Natural killer cell (primary cell): Measurements from ENCODE around the gene SHB. TPM values are rescaled to one million over a fixed set of nuclear protein-coding genes. Genes with fewer than 3 reads are reported as not detected.

Experiments
- ATAC-seq, 3 donors: fragments of 150-1000 bp in 2 of 3; fragments of 200-7000 bp in 1 of 3; cut with Tn5 transposase; 1 replicate in 1 of 3; 2 replicates in 2 of 3; pipeline ENCODE4 v1.10.0; 2021; ENCODE audit warnings: mild to moderate bottlenecking in 2 of 3, moderate library complexity in 2 of 3
- DNase-seq, 2 donors: peaks; one replicate each; pipeline versions ENCODE4 v3.0.0 to v3.0.0-alpha.2; 2013 to 2021; ENCODE audit warnings: mixed read lengths in 1 of 2
- H3K27ac ChIP-seq: one replicate; pipeline ENCODE4 v1.5.1; 2013; ENCODE audit warnings: mild to moderate bottlenecking, low read length
- H3K27me3 ChIP-seq: one replicate; pipeline ENCODE4 v1.6.1; 2013; ENCODE audit warnings: low read length; ENCODE audit not compliant: control insufficient read depth, insufficient read depth
- H3K36me3 ChIP-seq: one replicate; pipeline ENCODE4 v1.6.1; 2013; ENCODE audit warnings: low read length; ENCODE audit not compliant: control insufficient read depth, insufficient read depth
- H3K4me1 ChIP-seq: one replicate; pipeline ENCODE4 v1.6.1; 2013; ENCODE audit warnings: low read length; ENCODE audit not compliant: control insufficient read depth, insufficient read depth
- H3K4me3 ChIP-seq: one replicate; pipeline ENCODE4 v1.5.1; 2013; ENCODE audit warnings: low read length
- H3K9me3 ChIP-seq: one replicate; pipeline ENCODE4 v1.6.1; 2013; ENCODE audit warnings: low read length; ENCODE audit not compliant: control insufficient read depth, insufficient read depth
- H3K27ac Mint-ChIP-seq, 2 donors: one replicate each; pipeline ENCODE4 v1.8.0; 2022; ENCODE audit warnings: mild to moderate bottlenecking in 2 of 2, mixed read lengths in 2 of 2, moderate library complexity in 1 of 2
- H3K27me3 Mint-ChIP-seq, 2 donors: one replicate each; pipeline ENCODE4 v1.8.0; 2022; ENCODE audit warnings: low read depth in 2 of 2, mixed read lengths in 2 of 2
- H3K36me3 Mint-ChIP-seq: one replicate; pipeline ENCODE4 v1.8.0; 2022; ENCODE audit warnings: mixed read lengths
- H3K4me1 Mint-ChIP-seq, 2 donors: one replicate each; pipeline ENCODE4 v1.8.0; 2022; ENCODE audit warnings: mixed read lengths in 2 of 2
- H3K4me3 Mint-ChIP-seq: one replicate; pipeline ENCODE4 v1.8.0; 2022; ENCODE audit warnings: mild to moderate bottlenecking, moderate library complexity, mixed read lengths
- H3K9me3 Mint-ChIP-seq, 2 donors: one replicate each; pipeline ENCODE4 v1.8.0; 2022; ENCODE audit warnings: mixed read lengths in 2 of 2
- WGBS: methylation state at CpG from one replicate; pipeline ENCODE4 v1.1.7; 2013; ENCODE audit warnings: missing lambda C conversion rate; ENCODE audit not compliant: insufficient coverage; 5-methylcytosine and 5-hydroxymethylcytosine counted together
- intact Hi-C: fragments of 100-400 bp; cut with micrococcal nuclease; formaldehyde crosslinking; loops from one replicate; pipeline ENCODE4 v1.14.2; 2022
- total RNA-seq, 4 donors: library from RNA; stranded (reverse); fragments of 120-200 nt in 1 of 4; gene quantifications; one replicate each; pipeline versions ENCODE4 v1.2.3 to v1.2.4, GENCODE V29; 2013 to 2022
- TF ChIP-seq, protein P1 (sequence below): fragments of 200-600 bp; IDR thresholded peaks from one replicate; pipeline ENCODE4 v1.8.0; 2022; ENCODE audit warnings: antibody characterized with exemption

SHB gene
- total RNA-seq, 3 donors from 2014 or later (not counting 1 experiment from before 2014, with no cell fraction given): 2.7 to 7.1 (median 2.9) TPM

DNA sequence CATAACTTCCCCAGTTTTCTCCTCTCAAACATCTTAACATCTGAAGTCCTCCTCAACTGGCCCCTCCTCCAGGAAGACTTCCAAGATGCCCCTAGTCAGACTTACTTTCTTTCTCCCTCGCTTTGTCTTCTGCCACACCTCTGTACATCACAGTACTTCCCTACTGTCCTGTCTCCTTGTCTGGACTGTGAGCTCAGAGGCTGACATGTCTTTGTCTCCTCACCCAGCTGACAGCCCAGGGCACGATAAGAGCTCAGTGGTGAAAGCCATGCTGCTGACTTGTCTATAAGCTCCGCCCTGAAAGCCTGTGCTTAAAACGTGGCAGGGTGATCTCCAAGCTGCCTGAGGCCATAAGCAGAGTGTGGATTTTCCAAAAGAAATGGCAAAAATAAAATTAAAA lies 132.1 kb downstream of the SHB start:
- TF ChIP-seq, protein P1, sequence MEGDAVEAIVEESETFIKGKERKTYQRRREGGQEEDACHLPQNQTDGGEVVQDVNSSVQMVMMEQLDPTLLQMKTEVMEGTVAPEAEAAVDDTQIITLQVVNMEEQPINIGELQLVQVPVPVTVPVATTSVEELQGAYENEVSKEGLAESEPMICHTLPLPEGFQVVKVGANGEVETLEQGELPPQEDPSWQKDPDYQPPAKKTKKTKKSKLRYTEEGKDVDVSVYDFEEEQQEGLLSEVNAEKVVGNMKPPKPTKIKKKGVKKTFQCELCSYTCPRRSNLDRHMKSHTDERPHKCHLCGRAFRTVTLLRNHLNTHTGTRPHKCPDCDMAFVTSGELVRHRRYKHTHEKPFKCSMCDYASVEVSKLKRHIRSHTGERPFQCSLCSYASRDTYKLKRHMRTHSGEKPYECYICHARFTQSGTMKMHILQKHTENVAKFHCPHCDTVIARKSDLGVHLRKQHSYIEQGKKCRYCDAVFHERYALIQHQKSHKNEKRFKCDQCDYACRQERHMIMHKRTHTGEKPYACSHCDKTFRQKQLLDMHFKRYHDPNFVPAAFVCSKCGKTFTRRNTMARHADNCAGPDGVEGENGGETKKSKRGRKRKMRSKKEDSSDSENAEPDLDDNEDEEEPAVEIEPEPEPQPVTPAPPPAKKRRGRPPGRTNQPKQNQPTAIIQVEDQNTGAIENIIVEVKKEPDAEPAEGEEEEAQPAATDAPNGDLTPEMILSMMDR: no peak
- ATAC-seq (no peak), DNase-seq (no peak)
- H3K27me3 Mint-ChIP-seq: no peaks in the 10 kb centered on the region
- no peaks in the 10 kb centered on the region for H3K4me1 Mint-ChIP-seq
- intact Hi-C loops: no loop called here
- H3K4me3 Mint-ChIP-seq: no peak overlapping the region
- 79% methylated on average over 4 of the region's 4 CpGs for WGBS
- Histone ChIP-seq H3K27ac (no peak overlapping the region), H3K36me3 (no peaks in the 10 kb centered on the region), H3K27me3 (no peaks in the 10 kb centered on the region), H3K9me3 (no peaks in the 10 kb centered on the region), H3K4me1 (no peaks in the 10 kb centered on the region), H3K4me3 (no peak overlapping the region)
- H3K9me3 Mint-ChIP-seq: no peaks in the 10 kb centered on the region
- no peak overlapping the region for H3K27ac Mint-ChIP-seq
- no peaks in the 10 kb centered on the region for H3K36me3 Mint-ChIP-seq

DNA sequence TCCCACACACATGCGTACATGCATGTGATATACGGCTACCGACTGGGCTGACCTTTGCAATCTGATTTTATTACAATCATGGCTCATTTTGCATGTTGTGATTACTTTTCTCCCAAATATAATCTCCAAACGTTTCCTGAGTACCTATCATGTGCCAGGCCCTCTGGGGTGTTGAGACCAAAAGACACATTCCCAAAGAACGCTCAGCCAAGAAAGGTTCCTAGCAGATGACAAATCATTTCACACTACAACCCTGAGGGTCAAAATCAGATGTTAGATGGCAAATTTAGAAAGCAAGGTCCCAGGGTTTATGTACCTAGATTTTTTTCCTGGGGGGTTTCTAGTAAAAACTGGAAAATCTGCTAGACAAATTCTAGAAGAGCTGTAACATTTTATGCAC lies 132.7 kb downstream of the SHB start:
- H3K36me3 Mint-ChIP-seq: no peaks in the 10 kb centered on the region
- TF ChIP-seq, protein P1: no peak
- no peaks in the 10 kb centered on the region for H3K36me3 ChIP-seq
- H3K27ac Mint-ChIP-seq: no peak overlapping the region
- H3K9me3 Mint-ChIP-seq: no peaks in the 10 kb centered on the region
- intact Hi-C loops: no loop called here
- no peaks in the 10 kb centered on the region for H3K4me1 ChIP-seq
- no peak overlapping the region for H3K4me3 ChIP-seq
- H3K9me3 ChIP-seq: no peaks in the 10 kb centered on the region
- no peak overlapping the region for H3K4me3 Mint-ChIP-seq
- H3K27ac ChIP-seq: no peak overlapping the region
- 93% methylated on average over 5 of the region's 5 CpGs for WGBS
- no peak for DNase-seq
- H3K4me1 Mint-ChIP-seq: no peaks in the 10 kb centered on the region
- ATAC-seq: no peak
- no peaks in the 10 kb centered on the region for H3K27me3 Mint-ChIP-seq
- no peaks in the 10 kb centered on the region for H3K27me3 ChIP-seq

DNA sequence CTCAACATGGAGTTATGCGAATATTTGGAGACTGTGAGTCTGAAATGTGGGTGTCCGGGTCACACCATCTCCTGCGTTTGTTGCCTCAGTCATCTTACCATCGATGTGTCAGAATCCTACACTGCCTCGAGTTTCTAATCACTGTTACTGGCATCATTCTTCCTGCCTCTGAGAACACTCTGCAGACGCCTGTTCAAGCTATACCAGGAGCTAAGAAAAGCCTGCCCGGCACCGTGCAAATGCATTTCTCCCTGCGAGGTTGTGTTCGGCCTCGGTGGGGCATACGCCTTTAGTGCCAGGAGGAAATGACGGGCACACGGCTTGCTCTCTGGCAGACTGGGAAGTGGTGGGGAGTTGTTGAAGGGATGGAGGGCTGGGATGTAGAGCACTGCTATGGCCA lies 133.9 kb downstream of the SHB start:
- H3K9me3 ChIP-seq: no peaks in the 10 kb centered on the region
- TF ChIP-seq, protein P1: no peak
- intact Hi-C loops: no loop called here
- no peaks in the 10 kb centered on the region for H3K4me1 ChIP-seq
- Mint-ChIP-seq H3K36me3 (no peaks in the 10 kb centered on the region), H3K4me3 (no peak overlapping the region), H3K27ac (no peak overlapping the region), H3K4me1 (no peaks in the 10 kb centered on the region), H3K9me3 (no peaks in the 10 kb centered on the region), H3K27me3 (no peaks in the 10 kb centered on the region)
- no peak overlapping the region for H3K27ac ChIP-seq
- H3K36me3 ChIP-seq: no peaks in the 10 kb centered on the region
- DNase-seq: no peak
- H3K27me3 ChIP-seq: no peaks in the 10 kb centered on the region
- no peak overlapping the region for H3K4me3 ChIP-seq
- ATAC-seq: no peak
- 92% methylated on average over 14 of the region's 14 CpGs for WGBS

DNA sequence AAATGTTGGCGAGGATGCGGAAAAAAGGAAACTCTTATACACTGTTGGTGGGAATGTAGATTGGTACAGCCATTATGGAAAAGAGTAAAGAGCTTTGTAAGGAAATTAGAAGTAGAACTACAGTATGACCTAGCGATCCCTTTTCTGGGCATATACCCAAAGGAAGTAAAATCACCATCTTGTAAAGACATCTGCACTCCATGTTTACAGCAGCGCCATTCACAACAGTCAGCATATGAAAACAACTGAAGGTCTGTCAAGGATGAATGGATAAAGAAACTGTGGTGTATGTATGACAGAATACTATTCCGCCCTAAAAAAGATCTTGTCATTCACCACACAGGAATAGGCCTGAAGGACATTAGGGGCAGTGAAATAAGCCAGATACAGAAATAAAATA lies 137.4 kb downstream of the SHB start:
- 97% methylated on average over 3 of the region's 5 CpGs for WGBS
- Histone ChIP-seq H3K36me3 (no peaks in the 10 kb centered on the region), H3K9me3 (no peaks in the 10 kb centered on the region), H3K27me3 (no peaks in the 10 kb centered on the region), H3K4me3 (no peak overlapping the region), H3K4me1 (no peaks in the 10 kb centered on the region), H3K27ac (no peak overlapping the region)
- Mint-ChIP-seq H3K27ac (no peak overlapping the region), H3K4me3 (no peak overlapping the region), H3K9me3 (no peaks in the 10 kb centered on the region), H3K27me3 (no peaks in the 10 kb centered on the region), H3K36me3 (no peaks in the 10 kb centered on the region), H3K4me1 (no peaks in the 10 kb centered on the region)
- ATAC-seq (no peak), DNase-seq (no peak)
- TF ChIP-seq, protein P1: no peak
- intact Hi-C loops: no loop called here
